Measurements from ENCODE around the gene NME9. TPM values are rescaled to one million over a fixed set of nuclear protein-coding genes. Genes with fewer than 3 reads are reported as not detected.

NME9 gene
- total and polyA plus RNA-seq, 2 donors (not counting 1 experiment from before 2014, with no cell fraction given): not detected

DNA sequence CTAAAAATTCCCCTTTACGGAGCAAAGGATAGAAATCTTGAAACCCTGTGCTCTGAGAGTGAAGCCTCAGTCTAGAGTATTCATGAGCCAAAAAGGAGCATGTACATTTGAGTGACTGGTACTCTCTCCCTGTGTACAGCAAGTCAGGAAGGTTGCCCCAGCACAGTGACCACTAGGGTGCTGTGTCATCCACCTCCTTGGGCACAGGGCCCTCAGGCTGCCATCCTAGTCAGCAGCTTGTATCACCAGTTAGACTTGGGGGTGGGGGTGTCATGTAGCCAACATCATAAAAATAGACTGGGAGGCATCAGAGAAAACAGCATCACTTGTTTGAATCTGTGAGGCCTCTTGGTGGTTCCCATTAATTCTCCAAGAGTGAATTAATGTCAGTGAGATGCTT, 12.0 kb downstream of the NME9 start:
- no peaks in the 10 kb centered on the region for H3K9me3 ChIP-seq (ENCODE audit: control insufficient read depth, insufficient read depth, low read depth, low read length)
- peaks cover 2% of the 10 kb centered on the region for H3K27me3 ChIP-seq (ENCODE audit: control insufficient read depth, insufficient read depth, low read length)
- H3K79me2 ChIP-seq (ENCODE audit: control insufficient read depth, insufficient read depth, low read length): no peaks in the 10 kb centered on the region
- no peak for DNase-seq (ENCODE audit: low read depth in 2 of 2)
- no peak overlapping the region for H3K9ac ChIP-seq (ENCODE audit: insufficient read depth, low read length)
- TF ChIP-seq, protein P1, sequence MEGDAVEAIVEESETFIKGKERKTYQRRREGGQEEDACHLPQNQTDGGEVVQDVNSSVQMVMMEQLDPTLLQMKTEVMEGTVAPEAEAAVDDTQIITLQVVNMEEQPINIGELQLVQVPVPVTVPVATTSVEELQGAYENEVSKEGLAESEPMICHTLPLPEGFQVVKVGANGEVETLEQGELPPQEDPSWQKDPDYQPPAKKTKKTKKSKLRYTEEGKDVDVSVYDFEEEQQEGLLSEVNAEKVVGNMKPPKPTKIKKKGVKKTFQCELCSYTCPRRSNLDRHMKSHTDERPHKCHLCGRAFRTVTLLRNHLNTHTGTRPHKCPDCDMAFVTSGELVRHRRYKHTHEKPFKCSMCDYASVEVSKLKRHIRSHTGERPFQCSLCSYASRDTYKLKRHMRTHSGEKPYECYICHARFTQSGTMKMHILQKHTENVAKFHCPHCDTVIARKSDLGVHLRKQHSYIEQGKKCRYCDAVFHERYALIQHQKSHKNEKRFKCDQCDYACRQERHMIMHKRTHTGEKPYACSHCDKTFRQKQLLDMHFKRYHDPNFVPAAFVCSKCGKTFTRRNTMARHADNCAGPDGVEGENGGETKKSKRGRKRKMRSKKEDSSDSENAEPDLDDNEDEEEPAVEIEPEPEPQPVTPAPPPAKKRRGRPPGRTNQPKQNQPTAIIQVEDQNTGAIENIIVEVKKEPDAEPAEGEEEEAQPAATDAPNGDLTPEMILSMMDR (conservative IDR thresholded peaks at IDR 0.05 in 1 of 2, IDR thresholded peaks at IDR 0.05 in 1 of 2; ENCODE audit: low read depth in 1 of 2, low read length in 2 of 2): no peak
- no peaks in the 10 kb centered on the region for H4K20me1 ChIP-seq (ENCODE audit: control insufficient read depth, extremely low read depth, insufficient read depth, low read length)
- no peak overlapping the region for H3K27ac ChIP-seq (ENCODE audit: insufficient read depth, low read length)
- H2AFZ ChIP-seq (ENCODE audit: low read length): no peak overlapping the region
- no peaks in the 10 kb centered on the region for H3K4me1 ChIP-seq (ENCODE audit: control insufficient read depth, extremely low read depth, insufficient read depth, low read length)
- H3K4me2 ChIP-seq (ENCODE audit: extremely low read depth, insufficient read depth, low read length): no peak overlapping the region
- H3K36me3 ChIP-seq (ENCODE audit: control insufficient read depth, insufficient read depth, low read length): no peaks in the 10 kb centered on the region
- no peak overlapping the region for H3K4me3 ChIP-seq (replicated peaks in 1 of 4; ENCODE audit: control extremely low read depth in 1 of 4, insufficient read depth in 1 of 4, low read depth in 3 of 4, low read length in 4 of 4)

DNA sequence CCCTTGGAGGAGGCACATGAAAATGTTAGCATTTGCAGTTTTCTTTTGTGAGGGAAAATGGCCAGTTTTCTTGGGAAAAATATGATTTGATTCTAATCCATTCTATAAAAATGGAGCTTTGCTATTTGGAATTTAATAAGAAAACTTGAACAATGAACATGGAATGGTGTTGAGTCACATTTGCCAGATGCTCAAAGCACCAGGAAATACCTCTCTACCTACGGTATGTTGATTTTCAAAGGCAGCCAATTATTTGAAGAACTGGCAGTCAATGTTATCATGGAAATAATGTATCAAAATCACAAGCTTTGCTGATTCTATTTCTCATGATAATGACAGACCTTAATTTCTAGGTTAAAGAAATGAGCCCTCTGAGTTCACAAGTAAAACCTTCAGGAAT, 14.9 kb downstream of the NME9 start:
- peak in 1 of 2 donors; percentile 83 for DNase-seq (ENCODE audit: low read depth in 2 of 2)
- H2AFZ ChIP-seq (ENCODE audit: low read length): no peak overlapping the region

DNA sequence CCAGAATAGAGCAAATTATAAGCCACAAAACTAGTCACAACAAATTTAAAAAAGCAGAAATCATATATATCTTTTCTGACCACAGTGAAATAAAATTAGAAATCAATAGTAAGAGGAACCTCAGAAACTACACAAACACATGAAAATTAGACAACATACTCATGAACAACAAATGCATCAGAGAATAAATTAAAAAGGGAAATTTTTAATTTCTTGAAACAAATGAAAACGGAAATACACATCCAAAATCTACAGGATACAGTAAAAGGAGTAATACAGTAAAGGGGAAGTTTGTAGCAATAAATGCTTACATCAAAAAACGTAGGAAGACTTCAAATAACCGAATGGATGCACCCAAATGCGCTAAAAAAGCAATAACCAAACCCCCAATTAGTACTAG, 19.2 kb downstream of the NME9 start:
- Histone ChIP-seq H4K20me1 (ENCODE audit: control insufficient read depth, extremely low read depth, insufficient read depth, low read length) (no peaks in the 10 kb centered on the region), H3K36me3 (ENCODE audit: control insufficient read depth, insufficient read depth, low read length) (no peaks in the 10 kb centered on the region), H3K4me3 (replicated peaks in 1 of 4; ENCODE audit: control extremely low read depth in 1 of 4, insufficient read depth in 1 of 4, low read depth in 3 of 4, low read length in 4 of 4) (no peak overlapping the region), H3K27ac (ENCODE audit: insufficient read depth, low read length) (no peak overlapping the region), H3K79me2 (ENCODE audit: control insufficient read depth, insufficient read depth, low read length) (no peaks in the 10 kb centered on the region), H3K4me2 (ENCODE audit: extremely low read depth, insufficient read depth, low read length) (no peak overlapping the region), H3K27me3 (ENCODE audit: control insufficient read depth, insufficient read depth, low read length) (peaks cover 2% of the 10 kb centered on the region), H3K9ac (ENCODE audit: insufficient read depth, low read length) (no peak overlapping the region), H3K9me3 (ENCODE audit: control insufficient read depth, insufficient read depth, low read depth, low read length) (no peaks in the 10 kb centered on the region), H3K4me1 (ENCODE audit: control insufficient read depth, extremely low read depth, insufficient read depth, low read length) (no peaks in the 10 kb centered on the region), H2AFZ (ENCODE audit: low read length) (no peak overlapping the region)
- DNase-seq (ENCODE audit: low read depth in 2 of 2): no peak
- TF ChIP-seq EZH2 (IDR thresholded peaks at IDR 0.05; ENCODE audit: low read length, missing control alignments): no peak
- TF ChIP-seq, protein P1 (conservative IDR thresholded peaks at IDR 0.05 in 1 of 2, IDR thresholded peaks at IDR 0.05 in 1 of 2; ENCODE audit: low read depth in 1 of 2, low read length in 2 of 2): no peak

More for the DNA sequence above, 14.9 kb downstream of the NME9 start:
- TF ChIP-seq, protein P1 (conservative IDR thresholded peaks at IDR 0.05 in 1 of 2, IDR thresholded peaks at IDR 0.05 in 1 of 2; ENCODE audit: low read depth in 1 of 2, low read length in 2 of 2): no peak
- TF ChIP-seq EZH2 (IDR thresholded peaks at IDR 0.05; ENCODE audit: low read length, missing control alignments): no peak
- Histone ChIP-seq H3K36me3 (ENCODE audit: control insufficient read depth, insufficient read depth, low read length) (no peaks in the 10 kb centered on the region), H3K79me2 (ENCODE audit: control insufficient read depth, insufficient read depth, low read length) (no peaks in the 10 kb centered on the region), H3K9me3 (ENCODE audit: control insufficient read depth, insufficient read depth, low read depth, low read length) (no peaks in the 10 kb centered on the region), H3K27ac (ENCODE audit: insufficient read depth, low read length) (no peak overlapping the region), H3K4me3 (replicated peaks in 1 of 4; ENCODE audit: control extremely low read depth in 1 of 4, insufficient read depth in 1 of 4, low read depth in 3 of 4, low read length in 4 of 4) (no peak overlapping the region), H3K9ac (ENCODE audit: insufficient read depth, low read length) (no peak overlapping the region), H4K20me1 (ENCODE audit: control insufficient read depth, extremely low read depth, insufficient read depth, low read length) (no peaks in the 10 kb centered on the region), H3K4me2 (ENCODE audit: extremely low read depth, insufficient read depth, low read length) (no peak overlapping the region), H3K27me3 (ENCODE audit: control insufficient read depth, insufficient read depth, low read length) (peaks cover 2% of the 10 kb centered on the region), H3K4me1 (ENCODE audit: control insufficient read depth, extremely low read depth, insufficient read depth, low read length) (no peaks in the 10 kb centered on the region)
